ENCODE results near the gene C22orf39.

Gene C22orf39

GRCh38 chr22:19400881-19401280 is 46.6 kb downstream of the C22orf39 start:
- DNase-seq (ENCODE audit: low read depth in 3 of 3), result no peak

GRCh38 chr22:19398652-19399051 is 48.9 kb downstream of the C22orf39 start:
- no peak for DNase-seq (ENCODE audit: low read depth in 3 of 3)

GRCh38 chr22:19398206-19398605 is 49.3 kb downstream of the C22orf39 start:
- no peak for DNase-seq (ENCODE audit: low read depth in 3 of 3)

DNA sequence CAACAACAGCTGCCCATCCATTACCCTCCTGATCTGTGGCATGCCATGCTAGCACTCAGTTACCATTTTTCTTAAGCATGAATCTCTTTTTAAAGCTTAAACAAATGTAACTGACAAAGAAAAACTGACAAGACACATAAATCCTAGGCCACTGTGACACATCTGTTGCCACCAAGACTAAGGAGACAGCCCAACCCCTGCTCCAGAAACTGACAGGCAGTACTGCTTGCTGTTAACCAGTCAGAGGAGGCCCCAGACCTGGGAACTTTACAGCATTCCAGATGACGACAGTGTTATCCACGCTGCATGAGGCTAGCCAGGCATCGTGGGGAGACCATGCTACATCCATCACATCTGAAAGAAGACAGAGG is 49.8 kb downstream of the C22orf39 start:
- DNase-seq (ENCODE audit: low read depth in 3 of 3), result no peak

- no peak for DNase-seq (ENCODE audit: low read depth in 3 of 3)
Observed at GRCh38 chr22:19396934-19397733, 50.4 kb downstream of the C22orf39 start.

DNA sequence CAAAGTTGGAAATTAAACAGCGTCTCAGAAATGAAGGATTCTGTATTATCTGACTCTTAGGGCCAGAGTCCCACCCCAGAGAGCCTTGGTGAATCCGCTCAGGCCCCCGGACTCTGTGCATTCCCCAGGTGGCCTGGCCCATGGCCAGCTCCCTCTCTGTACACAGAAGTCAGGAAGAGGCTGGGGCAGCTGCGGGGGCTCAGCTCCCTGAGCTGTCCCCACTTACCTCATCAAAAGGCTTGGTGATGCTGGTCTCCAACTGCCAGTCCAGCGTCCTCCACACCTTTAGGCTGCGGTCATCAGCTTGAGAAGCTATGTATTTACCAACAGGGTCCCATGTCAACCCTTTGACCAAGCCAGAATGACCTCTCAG is 51.0 kb downstream of the C22orf39 start:
- DNase-seq (ENCODE audit: low read depth in 3 of 3), result no peak

DNA sequence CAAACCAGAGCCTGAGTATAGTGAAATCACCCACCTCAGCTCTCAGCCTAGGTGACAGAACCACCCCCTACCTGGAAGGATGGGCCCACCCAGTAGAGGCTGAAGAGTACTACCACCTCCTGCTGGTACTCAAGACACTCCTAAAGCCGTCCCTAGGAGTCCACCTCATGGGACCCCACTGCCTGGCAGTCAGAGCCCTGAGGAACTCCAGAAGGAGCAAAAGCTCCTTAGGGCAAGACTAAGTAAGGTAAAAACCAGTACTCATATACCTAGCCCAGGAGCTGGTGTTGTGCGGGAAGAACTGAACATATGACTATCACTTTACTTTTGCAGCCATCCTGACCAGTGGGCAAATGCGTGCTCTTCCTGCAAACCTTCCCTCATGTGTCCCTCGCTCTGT is 52.2 kb downstream of the C22orf39 start:
- no peak for DNase-seq (ENCODE audit: low read depth in 3 of 3)

DNA sequence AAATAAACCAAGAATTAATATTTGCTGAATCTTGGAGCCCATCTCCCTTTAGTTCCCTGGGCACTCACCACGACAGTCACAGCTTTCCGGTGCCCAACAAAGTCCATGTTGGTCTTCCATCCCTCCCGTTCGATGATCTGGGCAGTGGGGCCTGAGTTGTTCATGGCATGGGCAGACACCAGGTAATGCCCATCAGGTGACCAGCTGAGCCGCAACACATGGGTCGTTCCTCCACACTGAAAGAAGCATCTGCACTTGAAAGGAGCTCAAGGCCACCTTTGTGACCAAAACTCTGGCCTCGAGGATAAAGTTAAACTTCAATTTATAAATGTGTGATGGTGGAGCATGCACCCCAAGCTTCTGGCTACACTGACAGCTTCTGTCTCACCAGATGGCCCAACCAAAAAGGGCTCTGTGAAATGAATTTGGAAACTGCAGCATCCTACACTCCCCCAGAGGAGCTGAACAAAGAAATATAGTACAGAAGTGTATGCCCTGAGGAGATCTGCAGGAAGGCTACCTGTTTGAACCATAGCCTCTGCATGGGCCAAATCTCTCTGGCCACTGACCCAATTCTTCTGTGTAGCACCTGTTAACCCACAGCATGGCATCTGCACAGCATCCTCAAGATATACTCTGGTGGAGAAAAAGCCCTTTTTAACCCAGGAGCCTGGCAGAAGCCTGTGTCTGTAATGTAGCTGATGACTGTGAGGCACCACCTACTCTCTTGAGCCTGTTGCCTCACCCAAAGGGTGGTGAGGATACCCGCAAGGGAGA is 53.0 kb downstream of the C22orf39 start:
- no peak for DNase-seq (ENCODE audit: low read depth in 3 of 3)

GRCh38 chr22:19393704-19394103 is 53.8 kb downstream of the C22orf39 start:
- no peak for DNase-seq (ENCODE audit: low read depth in 3 of 3)

All from stimulated activated CD4-positive, alpha-beta T cell treated with anti-CD3 and anti-CD28 coated beads, TNF-alpha, amount 100 ng/mL, for 4 hours (primary cell).